Stimulated activated CD8-positive, alpha-beta memory T cell treated with anti-CD3 and anti-CD28 coated beads, Interleukin-4, amount 100 ng/mL, for 1 hour (primary cell): Measurements from ENCODE around the gene CHMP2B.

ENCODE experiments used
- DNase-seq, 2 donors: peaks; one replicate each; pipeline ENCODE4 v3.0.0-alpha.2; 2020; ENCODE audit warnings: low read depth in 2 of 2, low spot score in 1 of 2

Gene CHMP2B

GRCh38 chr3:87227104-87227834, at the start of gene CHMP2B:
CHMP2B (plus strand) TSS chr3:87227309; CDS start chr3:87227523, 214 bp downstream.
- peak; percentile 85 to 87 for DNase-seq

- no peak for DNase-seq
Observed at GRCh38 chr3:87179642-87180041, 47.5 kb upstream of the CHMP2B start.

- DNase-seq, result no peak
Observed at GRCh38 chr3:87181551-87181950, 45.6 kb upstream of the CHMP2B start.

GRCh38 chr3:87182023-87182422, 45.1 kb upstream of the CHMP2B start:
- DNase-seq, result no peak

- no peak for DNase-seq
Observed at GRCh38 chr3:87186608-87187159, 40.4 kb upstream of the CHMP2B start.

GRCh38 chr3:87191175-87191574, 35.9 kb upstream of the CHMP2B start:
- no peak for DNase-seq

GRCh38 chr3:87191641-87192040, 35.5 kb upstream of the CHMP2B start:
- DNase-seq, result no peak

- no peak for DNase-seq
Observed at GRCh38 chr3:87196879-87197278, 30.2 kb upstream of the CHMP2B start.

- no peak for DNase-seq
Observed at GRCh38 chr3:87197531-87197930, 29.6 kb upstream of the CHMP2B start.

GRCh38 chr3:87198774-87199173, 28.3 kb upstream of the CHMP2B start:
- no peak for DNase-seq

GRCh38 chr3:87199628-87200027, 27.5 kb upstream of the CHMP2B start:
- DNase-seq, result no peak

- DNase-seq, result no peak
Observed at GRCh38 chr3:87200060-87200647, 27.0 kb upstream of the CHMP2B start.

- no peak for DNase-seq
Observed at GRCh38 chr3:87201727-87202126, 25.4 kb upstream of the CHMP2B start.

- no peak for DNase-seq
Observed at GRCh38 chr3:87203809-87204208, 23.3 kb upstream of the CHMP2B start.

GRCh38 chr3:87206070-87206469, 21.0 kb upstream of the CHMP2B start:
- DNase-seq, result no peak

- no peak for DNase-seq
Observed at GRCh38 chr3:87206635-87207034, 20.5 kb upstream of the CHMP2B start.

- no peak for DNase-seq
Observed at GRCh38 chr3:87207460-87207859, 19.6 kb upstream of the CHMP2B start.

- no peak for DNase-seq
Observed at GRCh38 chr3:87209111-87209510, 18.0 kb upstream of the CHMP2B start.

GRCh38 chr3:87218560-87218959, 8.5 kb upstream of the CHMP2B start:
- no peak for DNase-seq

GRCh38 chr3:87219611-87220010, 7.5 kb upstream of the CHMP2B start:
- no peak for DNase-seq

- no peak for DNase-seq
Observed at GRCh38 chr3:87225659-87226058, 1.4 kb upstream of the CHMP2B start.

GRCh38 chr3:87227835-87228144, 681 bp downstream of the CHMP2B start:
- no peak for DNase-seq

- no peak for DNase-seq
Observed at GRCh38 chr3:87228316-87228715, 1.2 kb downstream of the CHMP2B start.
